ENCODE measurements around the gene COP1. TPM values are rescaled to one million over a fixed set of nuclear protein-coding genes. Genes with fewer than 3 reads are reported as not detected.

COP1 gene
- total RNA-seq, 1 donor from 2014 or later = 39.1 TPM

- peaks cover 15% of the 10 kb centered on the region for H3K4me1 Mint-ChIP-seq (ENCODE audit: unreplicated experiment)
- DNase-seq (ENCODE audit: extremely low spot score, unreplicated experiment) = no peak
- no peak for TF ChIP-seq CTCF (IDR thresholded peaks at IDR 0.05)
- H3K27me3 Mint-ChIP-seq (ENCODE audit: unreplicated experiment) = no peaks in the 10 kb centered on the region
- no peak overlapping the region for H3K4me3 Mint-ChIP-seq (ENCODE audit: unreplicated experiment)
- no peaks in the 10 kb centered on the region for H3K9me3 Mint-ChIP-seq (ENCODE audit: unreplicated experiment)
- no peaks in the 10 kb centered on the region for H3K36me3 Mint-ChIP-seq (ENCODE audit: unreplicated experiment)
- H3K27ac Mint-ChIP-seq (ENCODE audit: unreplicated experiment) = no peak overlapping the region
These were observed 7.4 kb downstream of the COP1 start for GRCh38 chr1:176199707-176200106.

GRCh38 chr1:176198413-176198812 is 8.7 kb downstream of the COP1 start:
- peaks cover 6% of the 10 kb centered on the region for H3K4me1 Mint-ChIP-seq (ENCODE audit: unreplicated experiment)
- no peak overlapping the region for H3K4me3 Mint-ChIP-seq (ENCODE audit: unreplicated experiment)
- no peaks in the 10 kb centered on the region for H3K36me3 Mint-ChIP-seq (ENCODE audit: unreplicated experiment)
- no peaks in the 10 kb centered on the region for H3K27me3 Mint-ChIP-seq (ENCODE audit: unreplicated experiment)
- DNase-seq (ENCODE audit: extremely low spot score, unreplicated experiment) = no peak
- H3K9me3 Mint-ChIP-seq (ENCODE audit: unreplicated experiment) = no peaks in the 10 kb centered on the region
- H3K27ac Mint-ChIP-seq (ENCODE audit: unreplicated experiment) = no peak overlapping the region
- TF ChIP-seq CTCF (IDR thresholded peaks at IDR 0.05) = no peak

GRCh38 chr1:176196728-176197127 is 10.4 kb downstream of the COP1 start:
- TF ChIP-seq CTCF (IDR thresholded peaks at IDR 0.05) = no peak
- Mint-ChIP-seq H3K27me3 (ENCODE audit: unreplicated experiment) (no peaks in the 10 kb centered on the region), H3K36me3 (ENCODE audit: unreplicated experiment) (no peaks in the 10 kb centered on the region), H3K9me3 (ENCODE audit: unreplicated experiment) (no peaks in the 10 kb centered on the region), H3K27ac (ENCODE audit: unreplicated experiment) (no peak overlapping the region), H3K4me3 (ENCODE audit: unreplicated experiment) (no peak overlapping the region), H3K4me1 (ENCODE audit: unreplicated experiment) (peaks cover 11% of the 10 kb centered on the region)
- DNase-seq (ENCODE audit: extremely low spot score, unreplicated experiment) = no peak

GRCh38 chr1:176195547-176195946 is 11.5 kb downstream of the COP1 start:
- no peaks in the 10 kb centered on the region for H3K27me3 Mint-ChIP-seq (ENCODE audit: unreplicated experiment)
- no peaks in the 10 kb centered on the region for H3K36me3 Mint-ChIP-seq (ENCODE audit: unreplicated experiment)
- peaks cover 13% of the 10 kb centered on the region for H3K4me1 Mint-ChIP-seq (ENCODE audit: unreplicated experiment)
- no peak for TF ChIP-seq CTCF (IDR thresholded peaks at IDR 0.05)
- DNase-seq (ENCODE audit: extremely low spot score, unreplicated experiment) = no peak
- H3K9me3 Mint-ChIP-seq (ENCODE audit: unreplicated experiment) = no peaks in the 10 kb centered on the region
- H3K4me3 Mint-ChIP-seq (ENCODE audit: unreplicated experiment) = no peak overlapping the region
- no peak overlapping the region for H3K27ac Mint-ChIP-seq (ENCODE audit: unreplicated experiment)

- no peaks in the 10 kb centered on the region for H3K36me3 Mint-ChIP-seq (ENCODE audit: unreplicated experiment)
- H3K9me3 Mint-ChIP-seq (ENCODE audit: unreplicated experiment) = peaks cover 10% of the 10 kb centered on the region
- H3K27me3 Mint-ChIP-seq (ENCODE audit: unreplicated experiment) = no peaks in the 10 kb centered on the region
- DNase-seq (ENCODE audit: extremely low spot score, unreplicated experiment) = no peak
- peaks cover 23% of the 10 kb centered on the region for H3K4me1 Mint-ChIP-seq (ENCODE audit: unreplicated experiment)
- no peak overlapping the region for H3K27ac Mint-ChIP-seq (ENCODE audit: unreplicated experiment)
- no peak overlapping the region for H3K4me3 Mint-ChIP-seq (ENCODE audit: unreplicated experiment)
- no peak for TF ChIP-seq CTCF (IDR thresholded peaks at IDR 0.05)
These were observed 13.4 kb downstream of the COP1 start for GRCh38 chr1:176193663-176194062.

All from osteocyte (in vitro differentiated cells).